Fibroblast of gingiva (primary cell): ENCODE measurements around the gene STXBP1.
"Not testable (repeated sequence)": the region's sequence is repeated elsewhere in the genome, so short reads cannot be mapped to it uniquely, and the experiment has no call there.

Experiments used
- DNase-seq: peaks from one replicate; pipeline ENCODE4 v3.0.0-alpha.2; 2011; ENCODE audit warnings: low read depth

Gene STXBP1

DNA sequence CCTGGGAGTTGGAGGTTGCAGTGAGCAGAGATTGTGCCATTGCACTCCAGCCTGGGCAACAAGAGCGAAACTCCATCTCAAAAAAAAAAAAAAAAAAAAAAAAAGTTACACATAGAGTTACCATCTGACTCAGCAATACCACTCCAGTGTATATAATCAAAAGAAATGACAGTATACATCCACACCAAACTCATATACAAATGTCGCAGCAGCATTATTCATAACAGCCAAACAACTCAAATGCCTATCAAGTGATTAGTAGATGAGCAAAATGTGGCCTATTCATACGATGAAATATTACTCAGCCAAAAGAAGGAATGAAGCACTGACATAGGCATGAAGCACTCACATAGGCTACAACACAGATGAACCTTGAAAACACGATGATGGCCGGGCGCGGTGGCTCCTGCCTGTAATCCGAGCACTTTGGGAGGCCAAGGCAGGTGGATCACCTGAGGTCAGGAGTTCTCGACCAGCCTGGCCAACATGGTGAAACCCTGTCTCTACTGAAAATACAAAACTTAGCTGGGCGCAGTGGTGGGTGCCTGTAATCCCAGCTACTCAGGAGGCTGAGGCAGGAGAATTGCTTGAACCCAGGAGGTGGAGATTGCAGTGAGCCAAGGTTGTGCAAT lies 9.4 kb downstream of the STXBP1 start:
- not testable (repeated sequence) for DNase-seq

DNA sequence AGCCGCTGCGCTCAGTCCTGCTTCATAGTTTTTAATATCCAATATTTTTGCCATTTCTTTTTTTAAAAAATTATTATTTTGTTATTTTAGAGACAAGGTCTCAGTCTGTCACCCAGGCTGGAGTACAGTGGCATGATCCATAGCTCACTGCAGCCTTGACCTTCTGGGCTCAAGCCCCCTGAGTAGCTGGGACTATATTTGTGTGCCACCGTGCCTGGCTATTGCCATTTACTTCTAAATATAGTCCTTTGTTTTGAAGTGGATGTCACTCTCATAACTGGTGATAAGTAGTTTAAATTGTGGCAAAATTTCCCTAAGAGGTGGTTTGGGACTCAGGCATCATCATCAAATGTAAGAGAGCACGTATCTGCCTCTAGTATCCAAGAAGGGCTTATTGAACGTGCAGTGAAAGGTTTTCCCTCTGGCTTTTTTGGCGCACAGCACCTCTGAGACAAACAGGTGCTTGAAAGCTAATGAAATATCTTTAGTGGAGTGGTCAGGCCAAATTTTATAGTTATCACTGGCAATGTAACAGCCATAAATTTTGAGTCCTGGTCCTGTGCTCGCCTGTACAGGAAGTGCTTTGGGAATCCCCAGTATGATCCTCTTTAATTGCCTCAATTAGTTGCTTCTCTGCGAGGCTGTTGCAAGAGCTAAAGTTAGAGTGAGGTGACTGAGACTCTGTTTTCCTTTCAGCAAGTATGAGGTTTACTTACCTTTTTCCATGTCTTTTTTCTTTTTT lies 14.8 kb downstream of the STXBP1 start:
- DNase-seq: no peak

DNA sequence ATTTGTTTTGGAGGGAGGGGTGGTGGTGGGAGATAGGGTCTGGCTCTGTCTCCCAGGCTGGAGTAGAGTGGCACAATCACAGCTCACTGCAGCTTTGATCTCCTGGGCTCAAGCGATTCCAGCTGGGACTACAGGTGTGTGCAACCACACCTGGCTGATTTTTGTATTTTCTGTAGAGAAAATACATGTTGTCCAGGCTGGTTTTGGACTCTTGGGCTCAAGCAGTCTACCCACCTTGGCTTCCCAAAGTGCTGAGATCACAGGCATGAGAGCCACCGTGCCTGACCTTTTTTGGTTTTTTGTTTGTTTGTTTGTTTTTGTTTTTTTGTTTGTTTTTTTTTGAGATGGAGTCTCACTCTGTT lies 15.4 kb downstream of the STXBP1 start:
- DNase-seq: no peak

DNA sequence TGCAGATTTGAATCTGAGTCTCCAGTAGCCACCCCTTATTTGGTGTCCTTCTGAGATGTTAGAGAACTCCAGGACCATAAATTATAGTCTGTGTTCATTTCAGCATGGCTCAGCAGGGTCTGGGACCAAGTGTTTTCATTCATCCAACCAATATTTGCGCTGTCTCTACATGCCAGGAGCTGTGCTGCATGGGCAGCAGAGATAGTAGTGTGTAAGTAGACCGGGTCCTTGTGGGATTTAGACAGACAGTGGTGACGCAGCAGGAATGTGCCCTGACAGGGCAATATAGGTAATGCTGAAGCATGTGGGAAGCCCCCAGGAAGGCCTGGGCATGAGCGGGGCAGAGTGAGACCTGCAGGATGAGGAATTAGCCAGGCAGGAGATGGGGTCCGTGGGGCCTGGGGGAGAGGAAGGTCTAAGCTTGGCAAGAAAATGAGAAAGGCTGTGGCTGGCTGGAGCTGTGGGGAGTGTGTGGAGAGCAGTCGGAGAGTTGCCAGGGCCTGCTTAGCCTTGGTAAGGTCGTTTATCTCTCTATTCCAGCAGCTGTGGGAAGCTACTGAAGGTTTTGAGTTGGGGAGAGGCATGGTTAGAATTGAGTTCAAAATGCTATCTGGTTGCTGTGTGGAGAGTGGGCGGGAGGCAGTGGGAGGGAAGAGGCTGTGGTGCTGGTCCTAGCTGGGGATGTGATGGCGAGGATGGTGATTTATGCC lies 16.8 kb downstream of the STXBP1 start:
- no peak for DNase-seq

DNA sequence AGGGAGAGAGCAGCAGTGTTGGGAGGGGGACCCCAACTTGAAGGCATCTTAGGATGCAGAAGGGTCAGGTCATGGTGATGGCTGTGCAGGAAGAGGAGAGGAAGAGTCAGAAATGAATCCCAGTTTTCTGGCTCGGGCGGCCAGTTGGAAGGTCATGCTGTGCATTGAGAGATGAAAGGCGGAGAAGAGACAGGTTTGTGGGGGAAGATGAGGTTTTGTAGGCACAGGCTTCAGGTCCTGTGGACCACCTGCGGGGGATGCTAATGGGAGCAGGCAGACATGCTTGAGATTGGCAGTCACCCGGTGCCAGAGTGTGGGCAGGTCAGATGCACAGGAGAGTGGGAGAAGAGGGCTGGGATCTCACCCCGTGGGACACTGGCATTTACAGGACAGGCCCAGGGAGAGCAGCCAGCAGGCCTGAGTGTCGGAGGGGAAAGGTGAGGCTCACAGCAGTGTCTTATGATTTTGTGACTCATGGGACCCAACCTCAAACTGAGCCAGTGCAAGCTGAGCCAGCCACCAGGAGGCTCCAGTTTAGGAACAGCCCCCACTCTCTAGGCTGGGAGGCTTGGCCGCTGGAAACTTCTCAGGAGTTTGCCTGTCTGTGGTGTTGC lies 17.5 kb downstream of the STXBP1 start:
- no peak for DNase-seq

DNA sequence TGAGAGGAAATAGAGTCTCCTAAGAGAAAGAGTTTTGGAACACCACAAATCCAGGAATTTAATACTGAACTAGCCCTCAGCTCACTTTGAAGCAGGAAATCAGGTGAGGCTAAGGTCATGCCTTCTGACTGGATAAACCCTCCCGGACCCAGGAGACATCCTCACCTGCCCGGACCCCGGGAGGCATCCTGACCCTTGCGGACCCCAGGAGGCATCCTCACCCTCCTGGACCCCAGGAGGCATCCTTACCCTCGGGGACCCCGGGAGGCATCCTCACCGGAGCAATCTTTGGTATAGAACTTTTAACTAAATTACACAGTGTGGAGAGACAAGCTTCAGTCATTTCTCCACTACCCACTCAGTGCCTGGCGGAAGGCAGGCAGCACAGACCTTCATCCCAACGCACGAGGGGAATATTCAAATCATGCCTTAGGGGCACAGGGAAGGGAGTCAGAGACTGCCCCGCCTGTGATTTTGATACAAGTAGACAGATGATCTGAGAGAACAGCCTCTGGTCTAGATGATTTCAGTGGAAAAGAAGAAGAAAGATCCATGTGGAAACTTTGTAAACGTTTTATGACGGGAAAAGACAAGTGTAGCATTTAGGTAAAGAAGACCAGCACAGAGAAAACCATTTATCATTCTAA lies 21.3 kb downstream of the STXBP1 start:
- DNase-seq: no peak

DNA sequence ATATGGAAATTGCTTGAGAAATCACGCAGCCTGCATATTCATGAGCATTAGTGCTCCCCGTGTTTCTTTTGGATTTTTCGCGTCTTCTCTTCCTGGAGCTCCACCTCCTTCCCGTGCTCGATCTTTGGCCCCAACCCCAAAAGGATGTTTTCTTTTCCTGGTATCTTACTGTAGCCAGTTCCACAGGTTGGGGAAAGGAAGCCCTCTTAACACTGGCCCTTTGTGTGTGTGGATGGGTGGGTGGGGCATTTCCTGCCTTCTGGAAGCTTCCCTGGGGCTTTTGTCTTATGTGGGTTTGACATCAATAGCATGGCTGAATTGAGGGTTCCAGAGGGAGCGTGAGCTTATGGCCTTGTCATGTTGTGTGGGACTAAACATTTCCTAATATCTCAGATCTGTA lies 21.9 kb downstream of the STXBP1 start:
- DNase-seq: no peak

DNA sequence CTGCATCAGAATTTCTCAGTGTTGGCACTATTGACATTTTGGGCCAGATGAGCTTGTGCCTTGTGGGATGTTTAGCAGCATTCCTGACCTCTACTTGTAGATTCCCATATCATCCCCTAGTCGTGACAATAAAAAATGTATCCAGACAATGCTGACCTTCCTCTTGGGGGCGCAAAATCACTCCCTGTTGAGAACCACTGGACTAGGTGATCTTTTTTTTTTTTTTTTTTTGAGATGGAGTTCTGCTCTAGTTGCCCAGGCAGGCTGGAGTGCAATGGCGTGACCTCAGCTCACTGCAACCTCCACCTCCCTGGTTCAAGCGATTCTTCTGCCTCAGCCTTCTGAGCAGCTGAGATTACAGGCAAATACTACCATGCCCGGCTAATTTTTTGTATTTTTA lies 22.6 kb downstream of the STXBP1 start:
- DNase-seq: no peak

DNA sequence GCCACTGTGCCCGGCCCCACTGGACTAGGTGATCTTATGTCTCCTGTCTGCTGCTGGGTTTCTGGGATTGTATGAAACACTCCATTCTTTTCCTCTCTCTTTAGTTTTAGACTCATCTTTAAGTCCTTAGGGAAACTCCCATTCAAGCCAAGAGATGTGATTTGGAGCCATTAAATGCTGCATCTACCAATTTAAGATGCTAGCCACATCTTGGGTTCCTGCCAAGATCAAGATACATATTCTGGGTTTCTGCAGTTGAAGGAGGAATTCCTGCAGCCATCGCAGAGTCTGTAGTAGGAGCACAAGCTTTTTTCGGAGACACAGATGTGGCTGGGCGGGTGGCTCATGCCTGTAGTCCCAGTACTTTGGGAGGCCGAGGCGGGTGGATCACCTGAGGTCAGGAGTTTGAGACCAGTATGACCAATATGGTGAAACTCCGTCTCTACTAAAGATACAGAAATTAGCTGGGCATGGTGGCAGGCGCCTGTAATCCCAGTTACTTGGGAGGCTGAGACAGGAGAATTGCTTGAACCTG lies 23.2 kb downstream of the STXBP1 start:
- no peak for DNase-seq

DNA sequence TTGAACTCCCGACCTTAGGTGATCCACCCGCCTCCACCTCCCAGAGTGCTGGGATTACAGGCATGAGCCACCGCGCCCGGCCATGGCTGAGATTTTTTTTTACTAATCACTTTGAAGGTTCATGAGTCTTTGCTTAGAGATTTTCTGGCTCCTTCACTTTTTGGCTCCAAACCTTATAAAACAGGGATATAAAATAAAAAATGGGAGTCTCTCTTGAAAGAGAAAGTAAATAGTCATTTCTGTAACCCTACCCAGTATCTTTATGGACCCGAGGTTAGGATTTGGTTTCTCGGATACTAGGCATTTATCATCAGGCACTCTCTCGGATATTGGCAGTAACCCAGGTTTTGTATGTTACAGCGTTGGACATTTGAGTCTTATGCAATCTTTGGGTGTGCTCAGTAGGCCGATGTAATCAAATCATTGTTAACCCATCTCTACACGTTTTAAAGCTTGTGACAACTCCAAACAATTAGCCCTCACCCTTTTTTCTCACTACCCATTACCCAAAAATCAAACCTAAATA lies 25.3 kb downstream of the STXBP1 start:
- peak; percentile 81 for DNase-seq

DNA sequence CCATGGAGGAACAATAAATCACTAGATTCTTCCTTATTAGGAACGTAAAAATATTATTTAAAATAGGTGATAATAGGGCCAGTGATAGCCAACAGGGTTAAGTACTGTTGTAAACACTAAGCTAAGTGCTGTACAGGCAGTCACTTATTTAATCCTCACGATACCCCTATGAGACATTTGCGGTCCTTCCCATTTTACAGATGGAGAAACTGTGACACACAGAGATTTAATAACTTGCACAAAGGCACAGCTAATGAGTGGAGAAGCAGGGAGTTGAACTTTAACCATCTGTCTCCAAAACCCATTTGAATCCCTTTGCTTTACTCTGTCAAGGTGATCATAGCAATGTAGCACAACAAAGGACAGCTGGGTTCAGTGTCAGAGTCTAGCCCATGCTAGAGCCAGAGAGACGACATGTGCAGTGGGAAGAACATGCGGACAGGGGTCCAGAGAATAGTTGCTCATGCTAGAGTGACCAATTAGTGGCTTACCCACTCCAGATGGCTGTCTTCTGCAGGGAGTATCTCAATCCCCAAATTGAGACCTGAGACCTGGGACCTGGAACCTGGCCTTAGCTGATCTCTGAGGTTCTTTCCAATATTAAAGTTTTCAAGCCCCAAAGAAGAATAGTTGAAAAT lies 28.9 kb downstream of the STXBP1 start:
- no peak for DNase-seq

DNA sequence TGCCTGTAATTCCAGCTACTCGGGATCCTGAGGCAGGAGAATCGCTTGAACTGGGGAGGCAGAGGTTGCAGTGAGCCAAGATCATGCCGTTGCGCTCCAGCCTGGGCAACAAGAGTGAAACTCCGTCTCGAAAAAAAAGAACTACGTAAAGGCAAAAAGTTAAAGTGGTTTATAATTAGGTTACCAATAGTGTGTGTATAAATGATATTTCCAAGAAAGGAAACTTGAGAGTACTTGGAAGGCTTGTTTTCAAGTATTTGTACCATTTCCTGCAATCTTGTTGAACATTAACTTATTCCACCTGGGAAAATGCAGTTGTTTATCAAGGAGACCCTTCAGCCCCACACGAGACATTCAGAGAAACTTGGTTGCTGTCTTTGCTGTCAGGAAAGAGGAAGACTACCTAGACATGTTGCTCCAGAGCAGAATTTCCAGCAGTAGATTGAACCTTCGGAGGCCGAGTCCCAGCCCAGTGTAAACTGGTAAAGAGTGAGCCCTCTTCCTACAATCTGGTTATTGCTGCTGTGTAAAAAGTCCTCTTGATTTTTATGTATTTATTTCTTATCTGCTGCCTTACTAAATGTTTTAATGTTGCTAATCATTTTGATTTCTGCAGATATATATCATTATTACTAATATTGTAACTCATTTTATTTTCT lies 30.1 kb downstream of the STXBP1 start:
- DNase-seq: no peak

DNA sequence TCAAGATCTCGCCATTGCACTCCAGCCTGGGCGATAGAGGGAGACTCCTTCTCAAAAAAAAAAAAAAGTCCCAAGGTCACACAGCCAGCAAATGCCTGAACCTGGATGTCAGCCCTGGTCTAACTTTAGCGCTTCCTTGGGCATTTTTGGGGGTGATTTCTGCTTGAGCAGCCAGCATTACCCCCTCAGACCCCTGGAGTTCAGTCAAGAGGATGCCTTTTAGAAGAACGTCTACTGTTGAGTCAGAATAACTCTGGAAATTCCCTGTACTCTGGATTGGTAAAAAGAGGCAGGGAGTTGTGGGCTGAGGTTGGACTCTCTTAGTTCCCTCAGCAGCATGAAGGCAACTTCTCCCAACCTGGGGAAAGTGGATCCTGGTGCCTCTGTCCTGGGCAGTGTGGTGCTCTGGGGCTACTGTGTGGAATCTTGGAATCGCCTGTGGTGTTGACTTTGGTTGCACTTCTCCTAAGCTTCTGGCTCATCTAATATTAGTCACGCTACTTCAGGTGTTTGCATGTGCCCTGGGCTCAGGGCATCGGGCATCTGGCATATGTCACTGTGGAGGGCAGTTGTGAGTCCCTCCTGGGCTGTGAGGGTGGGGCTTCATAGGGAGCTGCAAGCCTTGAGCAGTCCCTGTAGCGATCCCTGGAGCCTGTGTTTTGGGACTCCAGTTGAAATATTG lies 32.2 kb downstream of the STXBP1 start:
- no peak for DNase-seq

DNA sequence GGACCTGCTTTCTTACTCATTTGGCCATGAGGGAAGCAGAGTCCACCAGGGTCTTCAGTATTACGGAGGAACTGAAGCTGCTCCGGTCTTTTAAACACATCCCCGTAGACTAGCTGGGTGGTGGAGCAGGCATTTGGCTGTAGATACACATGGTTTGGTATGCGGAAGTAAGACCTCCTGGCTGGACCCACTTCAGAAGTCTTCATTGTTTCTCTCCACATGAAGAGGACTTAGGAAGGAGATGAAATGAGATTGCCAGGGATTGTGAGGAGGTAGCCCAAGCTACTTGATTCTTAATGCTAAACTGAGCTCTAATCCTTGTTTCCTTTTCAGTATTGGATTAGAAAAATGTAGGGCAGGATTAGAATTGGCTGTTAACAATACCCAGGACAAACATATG lies 32.9 kb downstream of the STXBP1 start:
- DNase-seq: no peak

DNA sequence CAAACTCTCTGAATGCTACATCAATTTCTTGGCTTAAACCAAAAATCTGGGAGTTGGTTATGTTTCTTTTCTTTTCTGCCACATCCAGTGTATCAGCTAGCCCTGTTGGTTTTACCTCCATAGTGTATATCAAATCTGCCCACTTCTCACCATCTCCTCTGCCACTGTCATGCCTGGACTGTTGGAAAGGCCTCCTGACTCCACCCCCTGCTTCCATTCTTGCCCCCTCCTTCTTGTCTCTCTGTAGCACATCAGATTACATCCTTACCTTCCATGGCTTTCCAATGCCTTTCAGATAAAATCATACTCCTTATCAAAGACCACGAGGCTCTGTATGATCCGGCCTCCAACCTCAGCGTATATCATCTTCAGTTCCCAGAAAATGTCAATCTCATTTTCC lies 35.4 kb downstream of the STXBP1 start:
- no peak for DNase-seq

DNA sequence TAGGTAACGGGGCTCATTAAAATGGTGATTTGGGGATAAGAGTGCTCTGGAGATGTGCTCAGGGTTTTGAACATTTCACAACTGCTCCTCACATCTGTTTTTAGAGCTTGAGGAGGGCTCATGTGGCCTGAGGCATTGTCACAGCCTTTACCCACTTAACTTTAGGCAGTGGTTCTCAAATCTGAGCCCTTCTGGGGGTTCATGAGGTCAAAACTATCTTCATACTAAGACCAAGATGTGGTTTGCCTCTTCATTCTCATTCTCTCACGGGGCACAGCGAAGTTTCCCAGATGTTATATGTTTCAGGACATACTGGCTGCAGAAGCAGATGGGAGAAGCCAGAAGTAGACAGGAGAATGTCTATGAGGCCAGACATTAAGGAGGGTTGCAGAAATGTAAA lies 38.4 kb downstream of the STXBP1 start:
- peak; percentile 55 for DNase-seq

DNA sequence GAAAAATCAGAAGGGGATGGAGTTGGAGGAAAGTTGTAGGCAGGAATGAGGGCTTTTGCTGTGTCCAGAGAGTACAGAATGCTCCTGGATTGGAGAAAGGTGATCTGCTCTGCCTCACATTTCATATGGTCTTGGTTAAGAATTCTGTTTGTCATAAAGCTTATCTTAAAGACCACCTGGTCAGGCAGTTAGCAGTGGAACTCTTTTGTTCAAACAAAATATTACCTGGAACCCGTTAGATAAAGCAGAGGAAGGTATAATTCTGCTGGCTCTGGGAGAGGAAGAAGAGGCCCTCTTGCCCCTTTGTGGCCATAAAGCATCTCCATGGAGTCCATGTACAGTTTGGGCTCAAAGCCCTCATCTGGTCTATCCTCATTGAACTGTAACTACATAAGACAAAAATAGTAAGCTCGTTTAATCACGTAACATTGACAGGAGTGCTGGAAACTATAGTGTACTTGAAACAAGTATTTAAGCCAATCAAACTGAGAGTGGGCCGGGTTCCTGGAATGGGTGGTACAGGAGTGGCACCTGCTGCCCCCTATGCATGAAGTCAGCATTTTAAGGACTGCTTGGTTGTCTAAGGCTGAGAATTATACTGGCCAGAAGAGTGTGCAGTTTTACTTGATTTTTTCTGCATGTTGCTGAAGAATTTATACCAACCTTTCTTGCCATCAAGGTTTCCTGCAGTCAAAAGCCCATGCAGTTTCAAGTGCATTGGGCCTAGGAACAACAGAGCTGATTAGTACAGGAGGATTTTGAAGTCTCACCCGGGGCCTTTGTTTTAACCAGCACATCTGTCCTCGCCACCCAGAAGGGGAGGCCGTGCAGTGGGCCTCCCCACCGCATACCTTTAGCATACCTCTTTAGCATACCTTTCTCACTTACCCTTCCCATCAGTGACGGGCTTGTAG lies 39.9 kb downstream of the STXBP1 start:
- no peak for DNase-seq

DNA sequence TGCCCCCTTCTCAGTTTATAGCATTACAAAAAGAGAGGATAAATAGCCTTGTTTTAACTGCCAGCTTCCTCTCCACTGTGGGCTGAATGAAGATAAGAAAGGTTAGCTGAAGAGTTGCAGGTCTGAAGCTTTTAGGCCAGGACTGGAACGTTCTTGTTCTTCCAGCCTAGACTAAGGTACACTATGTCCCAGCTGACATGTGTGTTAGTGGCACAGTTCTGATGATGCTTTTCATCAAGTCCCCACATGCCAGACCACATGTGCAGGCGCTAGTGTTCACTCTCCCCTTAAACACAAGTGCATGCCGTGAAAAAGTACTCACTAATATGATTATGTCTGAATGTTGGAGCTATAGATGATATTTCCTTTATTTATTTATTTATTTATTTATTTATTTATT lies 40.7 kb downstream of the STXBP1 start:
- no peak for DNase-seq

DNA sequence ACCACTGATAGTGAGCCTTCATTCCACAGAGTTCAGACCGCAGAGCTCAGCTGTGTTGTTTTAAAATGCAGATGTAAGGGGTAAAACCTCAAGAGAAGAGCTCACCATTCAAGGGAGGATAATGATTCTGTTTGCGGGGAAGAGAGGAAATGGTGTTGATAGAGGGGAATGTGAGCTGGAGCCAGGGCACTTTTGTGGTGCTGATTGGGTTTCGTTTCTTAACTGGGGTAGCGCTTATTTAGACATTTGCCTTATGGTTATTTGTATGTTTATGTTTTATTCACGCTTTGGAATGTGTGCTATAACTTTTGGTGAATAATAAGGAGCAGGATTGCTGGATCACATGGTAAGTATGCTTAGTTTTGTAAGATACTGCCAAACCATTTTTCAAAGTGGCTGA lies 42.5 kb downstream of the STXBP1 start:
- peak; percentile 75 for DNase-seq
